IMR-90 (cell line): Measurements from ENCODE around the gene CELF5. TPM values are rescaled to one million over a fixed set of nuclear protein-coding genes. Genes with fewer than 3 reads are reported as not detected.

ENCODE experiments used
- ATAC-seq: fragments of 200-7000 bp; cut with Tn5 transposase; 2 replicates; pipeline ENCODE4 v1.9.1; 2020; ENCODE audit warnings: low read depth, mild to moderate bottlenecking, moderate library complexity
- BruUV-seq: library from RNA; stranded (reverse); fragments of 400-500 nt; replicated peaks from 2 replicates; lab custom pipeline; 2021; lab: Mats Ljungman, UMichigan
- CTCF ChIA-PET: fragments of 300-600 bp; formaldehyde crosslinking; extraction: SDS; loops from one replicate; lab custom pipeline; 2021; ENCODE audit warnings: antibody characterized with exemption; lab: Yijun Ruan, JAX
- POLR2A ChIA-PET: fragments of 300-600 bp; sonication (Branson Sonifier 250); formaldehyde crosslinking; loops from one replicate; lab custom pipeline; 2022; ENCODE audit warnings: antibody characterized with exemption; ENCODE audit not compliant: unreplicated experiment; lab: Charles Lee
- DNase-seq: peaks from one replicate; pipeline ENCODE4 v3.0.0; 2013
- H2AFZ ChIP-seq: replicated peaks from 2 replicates; pipeline ENCODE3; 2013; ENCODE audit warnings: low read length, mild to moderate bottlenecking; ENCODE audit not compliant: poor library complexity
- H2AK5ac ChIP-seq: 2 replicates; pipeline ENCODE4 v1.6.1; 2013; ENCODE audit warnings: low read depth, low read length, inconsistent platforms
- H2AK9ac ChIP-seq: replicated peaks from 2 replicates; pipeline ENCODE3; 2013; ENCODE audit warnings: mild to moderate bottlenecking, low read depth, low read length, moderate library complexity; ENCODE audit not compliant: poor library complexity
- H2BK120ac ChIP-seq: 2 replicates; pipeline ENCODE4 v1.6.1; 2013; ENCODE audit warnings: low read depth, low read length, inconsistent platforms
- H2BK15ac ChIP-seq: 3 replicates; pipeline ENCODE4 v1.6.1; 2013; ENCODE audit warnings: low read depth, low read length, inconsistent platforms
- H2BK20ac ChIP-seq: 2 replicates; pipeline ENCODE4 v1.6.1; 2013; ENCODE audit warnings: low read depth, mild to moderate bottlenecking, inconsistent platforms, low read length, moderate library complexity
- H2BK5ac ChIP-seq: 2 replicates; pipeline ENCODE4 v1.6.1; 2013; ENCODE audit warnings: mild to moderate bottlenecking, low read depth, low read length, inconsistent platforms; ENCODE audit not compliant: poor library complexity, severe bottlenecking
- H3K14ac ChIP-seq: replicated peaks from 2 replicates; pipeline ENCODE4 v1.6.1; 2013; ENCODE audit warnings: low read depth, low read length, inconsistent platforms
- H3K18ac ChIP-seq: 2 replicates; pipeline ENCODE4 v1.6.1; 2013; ENCODE audit warnings: low read depth, low read length, control low read depth
- H3K23ac ChIP-seq: 2 replicates; pipeline ENCODE4 v1.6.1; 2013; ENCODE audit warnings: low read depth, low read length, inconsistent platforms
- H3K27ac ChIP-seq: 2 replicates; pipeline ENCODE4 v1.5.1; 2013; ENCODE audit warnings: mild to moderate bottlenecking, control low read depth, low read length; ENCODE audit not compliant: insufficient read depth
- H3K27me3 ChIP-seq: 2 replicates; pipeline ENCODE4 v1.6.1; 2013; ENCODE audit warnings: low read length; ENCODE audit not compliant: control insufficient read depth, insufficient read depth
- H3K36me3 ChIP-seq: 2 replicates; pipeline ENCODE4 v1.6.1; 2013; ENCODE audit warnings: low read length, mixed read lengths; ENCODE audit not compliant: control insufficient read depth, insufficient read depth
- H3K4ac ChIP-seq: 2 replicates; pipeline ENCODE4 v1.6.1; 2013; ENCODE audit warnings: low read depth, low read length, inconsistent platforms
- H3K4me1 ChIP-seq: 2 replicates; pipeline ENCODE4 v1.6.1; 2013; ENCODE audit warnings: low read length, mixed read lengths; ENCODE audit not compliant: control insufficient read depth, insufficient read depth
- H3K4me2 ChIP-seq: 2 replicates; pipeline ENCODE4 v1.6.1; 2013; ENCODE audit warnings: low read depth, mild to moderate bottlenecking, control low read depth, low read length, moderate library complexity
- H3K4me3 ChIP-seq: 2 replicates; pipeline ENCODE4 v1.5.1; 2013; ENCODE audit warnings: low read depth, mild to moderate bottlenecking, control low read depth, low read length, moderate library complexity; ENCODE audit not compliant: insufficient read depth
- H3K56ac ChIP-seq: 2 replicates; pipeline ENCODE4 v1.6.1; 2013; ENCODE audit warnings: low read length, inconsistent platforms; ENCODE audit not compliant: insufficient read depth; ENCODE audit errors: extremely low read depth
- H3K79me1 ChIP-seq, 2 experiments: 2 replicates each; pipeline ENCODE4 v1.6.1; 2013; ENCODE audit warnings: low read length in 2 of 2, inconsistent platforms in 1 of 2, low read depth in 1 of 2
- H3K9ac ChIP-seq: 2 replicates; pipeline ENCODE4 v1.6.1; 2013; ENCODE audit warnings: low read depth, low read length, control low read depth
- H3K9me1 ChIP-seq: 2 replicates; pipeline ENCODE4 v1.6.1; 2013; ENCODE audit warnings: low read length, inconsistent platforms; ENCODE audit not compliant: insufficient read depth
- H3K9me3 ChIP-seq: 2 replicates; pipeline ENCODE4 v1.6.1; 2013; ENCODE audit warnings: low read length; ENCODE audit not compliant: control insufficient read depth, insufficient read depth
- H4K20me1 ChIP-seq: 2 replicates; pipeline ENCODE4 v1.6.1; 2013; ENCODE audit warnings: low read length, inconsistent platforms; ENCODE audit not compliant: insufficient read depth
- H4K5ac ChIP-seq: 2 replicates; pipeline ENCODE4 v1.6.1; 2013; ENCODE audit warnings: mild to moderate bottlenecking, low read depth, low read length, control low read depth
- H4K8ac ChIP-seq, 2 experiments: 2 replicates each; pipeline ENCODE4 v1.6.1; 2013; ENCODE audit warnings: low read depth in 2 of 2, low read length in 2 of 2, control low read depth in 1 of 2, inconsistent platforms in 1 of 2
- H4K91ac ChIP-seq: 2 replicates; pipeline ENCODE4 v1.6.1; 2013; ENCODE audit warnings: low read depth, low read length, inconsistent platforms; ENCODE audit not compliant: insufficient read depth
- CEBPB ChIP-seq: IDR thresholded peaks from 2 replicates; pipeline ENCODE4 v1.6.1; 2012; ENCODE audit warnings: low read depth, low read length, improper control_type of control experiment
- CHD1 ChIP-seq: IDR thresholded peaks from 2 replicates; pipeline ENCODE4 v1.6.1; 2012; ENCODE audit warnings: low read depth, low read length, improper control_type of control experiment
- FOS ChIP-seq: fragments of 150-350 bp; IDR thresholded peaks from 2 replicates; pipeline ENCODE4 v1.6.1; 2016; ENCODE audit warnings: low read depth, low read length
- NFE2L2 ChIP-seq: fragments of 150-350 bp; IDR thresholded peaks from 2 replicates; pipeline ENCODE4 v1.6.1; 2016; ENCODE audit warnings: low read depth, mild to moderate bottlenecking, low read length
- RAD21 ChIP-seq: IDR thresholded peaks from 2 replicates; pipeline ENCODE4 v1.6.1; 2012; ENCODE audit warnings: low read length, improper control_type of control experiment
- RFX5 ChIP-seq: IDR thresholded peaks from 2 replicates; pipeline ENCODE4 v1.8.0; 2012; ENCODE audit warnings: low read depth, mild to moderate bottlenecking, low read length, moderate library complexity
- WGBS, 2 experiments: methylation state at CpG; one replicate each; pipeline versions ENCODE4 v1.1.5 to v1.1.7; 2013; ENCODE audit warnings: missing lambda C conversion rate in 2 of 2; ENCODE audit not compliant: insufficient read length in 1 of 2; ENCODE audit errors: extremely low coverage in 2 of 2; 5-methylcytosine and 5-hydroxymethylcytosine counted together
- dilution Hi-C: fragments of 300-500 bp; cut with HindIII; formaldehyde crosslinking; loops from one replicate; pipeline ENCODE4 v1.14.3; 2018; ENCODE audit warnings: low sequenced_read_pairs; ENCODE audit not compliant: unreplicated experiment
- in situ Hi-C: fragments of 300-500 bp; cut with MboI; formaldehyde crosslinking; loops from 3 replicates; pipeline ENCODE4 v1.14.3; 2019; ENCODE audit warnings: low sequenced_read_pairs, inconsistent platforms, mixed read lengths
- intact Hi-C: fragments of 100-400 bp; cut with micrococcal nuclease; formaldehyde crosslinking; loops from 2 replicates; pipeline ENCODE4 v1.10.0; 2022
- polyA plus RNA-seq, 3 experiments: library from polyadenylated mRNA; depleted of rRNA; stranded (reverse); fragments of >200 nt; gene quantifications; 2 replicates each; pipeline ENCODE4 v1.2.3, GENCODE V29; 2012; ENCODE audit warnings: low replicate concordance in 1 of 3
- total RNA-seq: library from RNA; depleted of rRNA; stranded (reverse); fragments of >200 nt; gene quantifications from 2 replicates; pipeline ENCODE4 v1.2.3, GENCODE V29; 2012

Gene CELF5
- total and polyA plus RNA-seq, 2 of the 4 experiments (the other 2 are of a cell fraction), result 0.02 TPM; not detected in 1

DNA sequence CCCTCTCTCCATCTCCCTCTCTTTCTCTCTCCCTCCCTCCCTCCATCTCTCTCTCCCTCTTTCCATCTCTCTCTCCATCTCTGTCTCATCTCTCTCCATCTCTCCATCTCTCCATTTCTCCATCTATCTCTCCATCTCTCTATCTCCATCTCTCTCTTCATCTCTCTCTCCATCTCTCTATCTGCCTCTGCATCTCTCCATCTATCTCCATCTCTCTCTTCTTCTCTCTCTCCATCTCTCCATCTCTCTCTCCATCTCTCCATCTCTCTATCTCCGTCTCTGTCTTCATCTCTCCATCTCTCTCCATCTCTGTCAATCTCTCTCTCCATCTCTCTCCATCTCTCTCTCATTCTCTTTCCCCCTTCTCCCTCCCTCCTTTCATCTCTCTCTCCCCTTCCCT is 85.8 kb downstream of the CELF5 start:
- H4K91ac ChIP-seq, result no peak overlapping the region
- H3K36me3 ChIP-seq, result no peaks in the 10 kb centered on the region
- H3K23ac ChIP-seq, result no peak overlapping the region
- H2BK120ac ChIP-seq, result no peak overlapping the region
- dilution Hi-C loops, result no loop called here
- H2BK15ac ChIP-seq, result no peak overlapping the region
- in situ Hi-C loops, result loop anchor here (25.0 kb wide), 1 partner anchor 302 kb away; the partner anchor contains the start of gene TBXA2R
- no peak overlapping the region for H3K56ac ChIP-seq
- H3K9me1 ChIP-seq, result no peaks in the 10 kb centered on the region
- POLR2A ChIA-PET, result no interaction called here
- H2BK5ac ChIP-seq, result no peak overlapping the region
- H3K4ac ChIP-seq, result no peak overlapping the region
- H3K27ac ChIP-seq, result no peak overlapping the region
- no peak overlapping the region for H4K5ac ChIP-seq
- no peak for TF ChIP-seq CEBPB
- no peak for TF ChIP-seq RAD21
- TF ChIP-seq NFE2L2, result no peak
- TF ChIP-seq FOS, result no peak
- no peak for TF ChIP-seq CHD1
- TF ChIP-seq RFX5, result no peak
- no peaks in the 10 kb centered on the region for H3K79me1 ChIP-seq
- no TSS peak for BruUV-seq
- H3K4me1 ChIP-seq, result no peaks in the 10 kb centered on the region
- CTCF ChIA-PET, result no interaction called here
- H3K14ac ChIP-seq, result no peak overlapping the region
- intact Hi-C loops, result no loop called here
- no peak overlapping the region for H2AFZ ChIP-seq
- ATAC-seq (no peak), DNase-seq (no peak)
- WGBS, 2 experiments, result 67 to 100% methylated on average over 1 of the region's 1 CpG
- no peak overlapping the region for H3K4me2 ChIP-seq
- no peak overlapping the region for H2AK9ac ChIP-seq
- H3K9ac ChIP-seq, result no peak overlapping the region
- no peak overlapping the region for H3K4me3 ChIP-seq
- no peaks in the 10 kb centered on the region for H4K20me1 ChIP-seq
- H2BK20ac ChIP-seq, result no peak overlapping the region
- no peak overlapping the region for H3K18ac ChIP-seq
- peaks cover 31% of the 10 kb centered on the region for H3K27me3 ChIP-seq
- no peak overlapping the region for H4K8ac ChIP-seq
- H3K9me3 ChIP-seq, result peaks cover 3% of the 10 kb centered on the region
- H2AK5ac ChIP-seq, result no peak overlapping the region
